ENCODE measurements around the gene TAX1BP1. TPM values are rescaled to one million over a fixed set of nuclear protein-coding genes. Genes with fewer than 3 reads are reported as not detected.
A peak's percentile ranks its signal among the peaks of the same experiment; 100 is the strongest.

The TAX1BP1 gene
- total and polyA plus RNA-seq, 8 donors, result 28.3 to 64.6 (median 46.4) TPM

DNA sequence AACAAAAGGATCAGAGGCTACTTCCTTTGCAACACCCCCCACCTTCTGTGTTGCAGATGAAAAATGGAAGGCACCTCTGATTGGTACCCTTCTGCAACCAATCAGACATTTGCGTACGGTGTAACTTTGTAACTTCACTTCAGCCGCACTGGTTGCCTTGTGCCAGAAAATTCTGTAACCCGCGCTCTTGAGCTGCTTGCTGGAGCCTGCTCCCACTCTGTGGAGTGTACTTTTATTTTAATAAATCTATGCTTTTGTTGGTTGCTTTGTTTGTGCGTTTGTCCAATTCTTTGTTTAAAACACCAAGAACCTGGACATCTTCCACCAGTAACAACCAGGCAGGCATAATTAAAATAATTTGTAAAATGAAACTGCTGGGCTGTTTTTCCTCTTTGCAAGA is 31.5 kb upstream of the TAX1BP1 start:
- no peak overlapping the region for H3K4me3 ChIP-seq
- H3K27me3 ChIP-seq, result no peaks in the 10 kb centered on the region
- no peaks in the 10 kb centered on the region for H3K9me3 ChIP-seq
- DNase-seq (no peak), ATAC-seq (no peak), FAIRE-seq (no peak)
- TF ChIP-seq, protein P1, sequence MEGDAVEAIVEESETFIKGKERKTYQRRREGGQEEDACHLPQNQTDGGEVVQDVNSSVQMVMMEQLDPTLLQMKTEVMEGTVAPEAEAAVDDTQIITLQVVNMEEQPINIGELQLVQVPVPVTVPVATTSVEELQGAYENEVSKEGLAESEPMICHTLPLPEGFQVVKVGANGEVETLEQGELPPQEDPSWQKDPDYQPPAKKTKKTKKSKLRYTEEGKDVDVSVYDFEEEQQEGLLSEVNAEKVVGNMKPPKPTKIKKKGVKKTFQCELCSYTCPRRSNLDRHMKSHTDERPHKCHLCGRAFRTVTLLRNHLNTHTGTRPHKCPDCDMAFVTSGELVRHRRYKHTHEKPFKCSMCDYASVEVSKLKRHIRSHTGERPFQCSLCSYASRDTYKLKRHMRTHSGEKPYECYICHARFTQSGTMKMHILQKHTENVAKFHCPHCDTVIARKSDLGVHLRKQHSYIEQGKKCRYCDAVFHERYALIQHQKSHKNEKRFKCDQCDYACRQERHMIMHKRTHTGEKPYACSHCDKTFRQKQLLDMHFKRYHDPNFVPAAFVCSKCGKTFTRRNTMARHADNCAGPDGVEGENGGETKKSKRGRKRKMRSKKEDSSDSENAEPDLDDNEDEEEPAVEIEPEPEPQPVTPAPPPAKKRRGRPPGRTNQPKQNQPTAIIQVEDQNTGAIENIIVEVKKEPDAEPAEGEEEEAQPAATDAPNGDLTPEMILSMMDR (IDR thresholded peaks at IDR 0.05), result no peak
- intact Hi-C loops (cut with DNase I), result no loop called here
- no peak overlapping the region for H3K27ac ChIP-seq
- 94 to 98% methylated on average over 6 of the region's 6 CpGs for WGBS, 2 donors
- H3K4me1 ChIP-seq, result no peaks in the 10 kb centered on the region
- H3K36me3 ChIP-seq, result no peaks in the 10 kb centered on the region

DNA sequence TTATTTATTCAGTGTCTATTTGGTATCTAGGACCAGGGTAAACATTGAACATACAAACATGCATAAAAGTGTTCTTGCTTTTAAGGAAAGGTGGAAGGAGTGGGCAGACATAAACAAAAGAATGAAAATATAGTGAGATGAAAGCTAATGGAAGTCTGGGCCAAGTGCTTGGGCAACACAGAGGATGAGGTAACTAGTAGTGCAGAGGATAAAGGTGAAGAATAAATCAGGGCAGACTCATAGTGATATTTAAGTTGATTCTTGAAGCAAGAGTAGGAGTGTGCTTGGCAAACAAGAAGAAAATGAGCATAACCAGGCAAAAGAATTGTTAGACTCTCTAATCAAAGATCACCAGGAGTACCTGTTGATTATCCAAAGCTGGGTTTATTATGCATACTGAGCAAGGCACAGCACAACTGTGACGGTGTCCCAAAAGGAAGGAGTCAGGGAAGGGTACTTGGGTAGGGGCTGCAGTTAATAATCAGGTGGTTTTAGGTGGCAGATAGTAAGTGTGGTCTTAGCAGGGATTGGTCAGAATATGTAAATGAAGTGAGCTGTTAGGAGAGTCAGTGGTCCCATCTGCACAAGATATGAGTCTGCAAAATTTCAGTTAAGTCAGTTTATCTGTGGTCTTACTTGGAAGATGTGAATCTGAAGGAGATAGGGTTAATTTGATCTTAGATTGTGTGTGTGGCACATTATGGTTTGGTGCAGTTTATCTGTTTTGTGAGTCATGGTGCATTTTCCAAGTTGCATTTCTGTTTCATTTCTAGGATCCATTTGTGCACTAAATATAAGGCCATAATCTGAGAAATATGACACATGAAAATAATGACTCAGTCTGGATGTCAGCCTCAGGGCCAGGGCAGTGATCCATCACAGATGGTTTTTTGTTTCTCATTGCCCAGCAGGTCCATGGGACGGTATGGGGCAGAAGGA is 30.6 kb upstream of the TAX1BP1 start:
- Histone ChIP-seq H3K4me1 (no peaks in the 10 kb centered on the region), H3K27me3 (no peaks in the 10 kb centered on the region), H3K9me3 (no peaks in the 10 kb centered on the region), H3K36me3 (no peaks in the 10 kb centered on the region), H3K4me3 (no peak overlapping the region), H3K27ac (no peak overlapping the region)
- FAIRE-seq (no peak), ATAC-seq (peak in 2 of 4 donors; percentile 51 to 54), DNase-seq (no peak)
- 76 to 78% methylated on average over 2 of the region's 2 CpGs for WGBS, 2 donors
- intact Hi-C loops (cut with DNase I), result no loop called here
- TF ChIP-seq, protein P1 (IDR thresholded peaks at IDR 0.05), result no peak

DNA sequence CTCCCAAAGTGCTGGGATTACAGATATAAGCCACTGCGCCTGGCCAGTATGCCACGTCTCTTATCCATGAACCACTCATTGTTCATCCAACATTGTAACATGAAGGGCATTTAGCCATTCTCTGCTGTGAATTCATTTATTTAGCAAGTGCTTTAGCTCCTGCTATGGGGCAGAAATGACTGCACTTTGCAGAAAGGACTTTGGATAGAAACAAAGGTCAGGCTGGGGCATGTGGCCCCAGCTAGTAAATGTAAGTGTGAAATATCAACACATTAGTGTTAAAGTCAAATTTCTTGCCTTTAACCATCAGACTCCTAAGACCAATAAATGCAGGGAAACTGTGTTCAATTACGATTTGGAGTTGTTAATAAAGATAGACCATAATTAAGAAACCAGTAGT is 27.7 kb upstream of the TAX1BP1 start:
- Histone ChIP-seq H3K9me3 (no peaks in the 10 kb centered on the region), H3K36me3 (no peaks in the 10 kb centered on the region), H3K27me3 (no peaks in the 10 kb centered on the region), H3K4me3 (no peak overlapping the region), H3K27ac (no peak overlapping the region), H3K4me1 (no peaks in the 10 kb centered on the region)
- ATAC-seq (no peak), DNase-seq (no peak), FAIRE-seq (no peak)
- 82 to 89% methylated on average over 3 of the region's 3 CpGs for WGBS, 2 donors
- TF ChIP-seq, protein P1 (IDR thresholded peaks at IDR 0.05), result no peak
- intact Hi-C loops (cut with DNase I), result no loop called here

DNA sequence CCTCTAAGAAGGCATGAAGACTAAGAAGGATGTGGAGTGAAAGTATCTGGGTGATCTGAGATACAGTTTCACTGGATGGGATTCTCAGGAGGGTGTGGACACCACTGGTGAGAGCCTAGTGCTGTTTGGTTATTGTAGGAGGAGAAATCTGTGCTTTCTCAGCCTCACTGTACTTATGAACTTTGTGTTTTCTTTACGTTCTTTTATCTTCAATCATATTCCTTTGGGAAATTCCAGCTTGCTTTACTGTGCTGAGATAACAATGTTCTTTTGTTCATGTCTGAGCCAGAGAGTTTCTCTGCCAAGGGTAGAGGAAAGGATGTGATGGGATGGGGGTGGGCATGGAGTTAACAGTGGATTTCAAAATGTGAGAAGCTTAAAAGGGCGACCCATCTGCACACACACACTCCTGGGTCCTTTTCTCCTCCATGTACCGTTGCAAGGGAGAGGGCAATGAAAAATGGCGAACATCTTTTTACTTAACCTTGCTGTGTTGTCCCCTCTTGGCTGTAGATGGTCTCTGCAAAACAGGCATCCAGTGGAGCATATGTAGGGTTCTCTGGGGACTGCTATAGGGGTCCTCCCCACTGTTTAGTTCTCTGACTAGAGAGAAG is 25.0 kb upstream of the TAX1BP1 start:
- ATAC-seq (peak in 1 of 4 donors; percentile 59), DNase-seq (no peak), FAIRE-seq (no peak)
- H3K4me3 ChIP-seq, result no peak overlapping the region
- H3K27ac ChIP-seq, result no peak overlapping the region
- H3K4me1 ChIP-seq, result no peaks in the 10 kb centered on the region
- no peaks in the 10 kb centered on the region for H3K27me3 ChIP-seq
- H3K9me3 ChIP-seq, result no peaks in the 10 kb centered on the region
- H3K36me3 ChIP-seq, result no peaks in the 10 kb centered on the region
- intact Hi-C loops (cut with DNase I), result no loop called here
- 65 to 68% methylated on average over 4 of the region's 4 CpGs for WGBS, 2 donors
- TF ChIP-seq, protein P1 (IDR thresholded peaks at IDR 0.05), result no peak
